BLaER1 (cell line): ENCODE measurements around the gene EML2.

Source experiments
- H3K27ac ChIP-seq: shearing (Covaris generic); formaldehyde crosslinking; 2 replicates; pipeline ENCODE4 v1.8.1; 2022
- H3K27me3 ChIP-seq: shearing (Covaris generic); formaldehyde crosslinking; 2 replicates; pipeline ENCODE4 v1.8.1; 2022
- H3K36me3 ChIP-seq: shearing (Covaris generic); formaldehyde crosslinking; 2 replicates; pipeline ENCODE4 v1.8.1; 2022
- H3K4me1 ChIP-seq: shearing (Covaris generic); formaldehyde crosslinking; 2 replicates; pipeline ENCODE4 v1.8.1; 2022
- H3K4me2 ChIP-seq: shearing (Covaris generic); formaldehyde crosslinking; 2 replicates; pipeline ENCODE4 v1.8.1; 2022
- H3K4me3 ChIP-seq: shearing (Covaris generic); formaldehyde crosslinking; 2 replicates; pipeline ENCODE4 v1.8.1; 2022
- H3K9ac ChIP-seq: shearing (Covaris generic); formaldehyde crosslinking; 2 replicates; pipeline ENCODE4 v1.8.1; 2022
- H3K9me3 ChIP-seq: shearing (Covaris generic); formaldehyde crosslinking; 2 replicates; pipeline ENCODE4 v1.8.1; 2022
- H4K20me1 ChIP-seq: shearing (Covaris generic); formaldehyde crosslinking; 2 replicates; pipeline ENCODE4 v1.8.1; 2022
- Cebpa-rat ChIP-seq: shearing (Covaris generic); IDR thresholded peaks from 2 replicates; pipeline ENCODE4 v1.8.1; 2022

The EML2 gene

GRCh38 chr19:45560686-45561085 lies 78.5 kb downstream of the EML2 start:
- H3K9ac ChIP-seq = no peak overlapping the region

DNA sequence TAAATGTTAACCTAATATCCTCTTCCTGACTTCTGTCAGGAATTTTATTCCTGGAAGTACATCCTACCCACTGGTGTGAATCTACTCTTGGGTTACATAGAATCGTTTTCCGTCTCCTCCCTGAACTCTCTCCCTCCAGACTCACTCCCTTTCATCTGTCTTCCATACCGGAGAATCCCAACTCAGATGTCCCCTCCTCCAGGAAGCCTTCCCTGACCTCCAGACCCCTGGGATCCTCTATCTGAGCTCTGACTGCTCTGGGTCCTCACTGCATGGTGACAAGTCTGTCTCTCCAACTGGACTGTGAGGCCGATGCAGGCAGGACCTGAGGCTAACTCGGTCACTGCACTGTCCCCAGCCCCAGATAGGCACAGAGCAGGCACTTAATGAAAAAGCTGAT lies 79.2 kb downstream of the EML2 start:
- Histone ChIP-seq H3K9me3 (no peaks in the 10 kb centered on the region), H3K27me3 (no peaks in the 10 kb centered on the region), H3K27ac (no peak overlapping the region), H3K4me1 (peaks cover 5% of the 10 kb centered on the region; the same call in 1 of the 2 replicates), H3K9ac (no peak overlapping the region), H4K20me1 (peaks cover 26% of the 10 kb centered on the region), H3K4me2 (no peak overlapping the region), H3K36me3 (0 out of 2 replicates have a peak, but pooled peaks cover 3% of the 10 kb centered on the region), H3K4me3 (no peak overlapping the region)
- no peak for TF ChIP-seq Cebpa-rat

More at GRCh38 chr19:45560686-45561085, 78.5 kb downstream of the EML2 start:
- Histone ChIP-seq H3K27me3 (no peaks in the 10 kb centered on the region), H3K36me3 (0 out of 2 replicates have a peak, but pooled peaks cover 3% of the 10 kb centered on the region), H3K9me3 (no peaks in the 10 kb centered on the region), H4K20me1 (peaks cover 26% of the 10 kb centered on the region), H3K4me1 (peaks cover 5% of the 10 kb centered on the region; the same call in 1 of the 2 replicates), H3K27ac (no peak overlapping the region), H3K4me2 (no peak overlapping the region), H3K4me3 (no peak overlapping the region)
- no peak for TF ChIP-seq Cebpa-rat
